Liver (tissue), 3 donors: ENCODE measurements around the gene ASCL5.

Experiments
- CTCF ChIP-seq: fragments of 150-350 bp; IDR thresholded peaks from 2 replicates; pipeline ENCODE4 v1.5.1; 2017; ENCODE audit warnings: improper control_type of control experiment, low read depth, low read length; ENCODE audit not compliant: missing input control
- EGR1 ChIP-seq, 2 donors: IDR thresholded peaks; 2 replicates each; pipeline ENCODE4 v1.6.1; 2016 to 2018; ENCODE audit warnings: antibody characterized with exemption in 2 of 2, low read depth in 2 of 2
- JUND ChIP-seq, 2 donors: IDR thresholded peaks; 2 replicates each; pipeline ENCODE4 v1.6.1; 2016; ENCODE audit warnings: antibody characterized with exemption in 2 of 2
- MAX ChIP-seq: IDR thresholded peaks from 2 replicates; pipeline ENCODE4 v1.6.1; 2016; ENCODE audit warnings: antibody characterized with exemption
- RAD21 ChIP-seq, 2 donors: IDR thresholded peaks; 2 replicates each; pipeline ENCODE4 v1.6.1; 2016; ENCODE audit warnings: antibody characterized with exemption in 2 of 2, mild to moderate bottlenecking in 2 of 2
- SP1 ChIP-seq: IDR thresholded peaks from 2 replicates; pipeline ENCODE4 v1.6.1; 2018; ENCODE audit warnings: antibody characterized with exemption, mild to moderate bottlenecking
- TAF1 ChIP-seq: conservative IDR thresholded peaks from 2 replicates; pipeline ENCODE4 v1.6.1; 2016; ENCODE audit warnings: antibody characterized with exemption, mild to moderate bottlenecking
- TF ChIP-seq, protein P1 (sequence below): IDR thresholded peaks from 2 replicates; pipeline ENCODE4 v1.6.1; 2016; ENCODE audit warnings: antibody characterized with exemption, mild to moderate bottlenecking
- TF ChIP-seq, protein P2 (sequence below): IDR thresholded peaks from 2 replicates; pipeline ENCODE4 v1.6.1; 2016; ENCODE audit warnings: antibody characterized with exemption
- TF ChIP-seq, protein P3 (sequence below): IDR thresholded peaks from 2 replicates; pipeline ENCODE4 v1.6.1; 2016; ENCODE audit warnings: antibody characterized with exemption
- donor health status: healthy.
- donor health status: healthy.

- TF ChIP-seq CTCF (no peak), JUND (IDR thresholded peaks at IDR 0.05) (no peak), EGR1 (IDR thresholded peaks at IDR 0.05; ENCODE audit: low read depth in 2 of 2) (no peak), SP1 (peak; percentile 22), TAF1 (no peak), MAX (no peak), RAD21 (IDR thresholded peaks at IDR 0.05) (no peak)
- TF ChIP-seq, protein P1, sequence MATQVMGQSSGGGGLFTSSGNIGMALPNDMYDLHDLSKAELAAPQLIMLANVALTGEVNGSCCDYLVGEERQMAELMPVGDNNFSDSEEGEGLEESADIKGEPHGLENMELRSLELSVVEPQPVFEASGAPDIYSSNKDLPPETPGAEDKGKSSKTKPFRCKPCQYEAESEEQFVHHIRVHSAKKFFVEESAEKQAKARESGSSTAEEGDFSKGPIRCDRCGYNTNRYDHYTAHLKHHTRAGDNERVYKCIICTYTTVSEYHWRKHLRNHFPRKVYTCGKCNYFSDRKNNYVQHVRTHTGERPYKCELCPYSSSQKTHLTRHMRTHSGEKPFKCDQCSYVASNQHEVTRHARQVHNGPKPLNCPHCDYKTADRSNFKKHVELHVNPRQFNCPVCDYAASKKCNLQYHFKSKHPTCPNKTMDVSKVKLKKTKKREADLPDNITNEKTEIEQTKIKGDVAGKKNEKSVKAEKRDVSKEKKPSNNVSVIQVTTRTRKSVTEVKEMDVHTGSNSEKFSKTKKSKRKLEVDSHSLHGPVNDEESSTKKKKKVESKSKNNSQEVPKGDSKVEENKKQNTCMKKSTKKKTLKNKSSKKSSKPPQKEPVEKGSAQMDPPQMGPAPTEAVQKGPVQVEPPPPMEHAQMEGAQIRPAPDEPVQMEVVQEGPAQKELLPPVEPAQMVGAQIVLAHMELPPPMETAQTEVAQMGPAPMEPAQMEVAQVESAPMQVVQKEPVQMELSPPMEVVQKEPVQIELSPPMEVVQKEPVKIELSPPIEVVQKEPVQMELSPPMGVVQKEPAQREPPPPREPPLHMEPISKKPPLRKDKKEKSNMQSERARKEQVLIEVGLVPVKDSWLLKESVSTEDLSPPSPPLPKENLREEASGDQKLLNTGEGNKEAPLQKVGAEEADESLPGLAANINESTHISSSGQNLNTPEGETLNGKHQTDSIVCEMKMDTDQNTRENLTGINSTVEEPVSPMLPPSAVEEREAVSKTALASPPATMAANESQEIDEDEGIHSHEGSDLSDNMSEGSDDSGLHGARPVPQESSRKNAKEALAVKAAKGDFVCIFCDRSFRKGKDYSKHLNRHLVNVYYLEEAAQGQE: no peak
- TF ChIP-seq, protein P2, sequence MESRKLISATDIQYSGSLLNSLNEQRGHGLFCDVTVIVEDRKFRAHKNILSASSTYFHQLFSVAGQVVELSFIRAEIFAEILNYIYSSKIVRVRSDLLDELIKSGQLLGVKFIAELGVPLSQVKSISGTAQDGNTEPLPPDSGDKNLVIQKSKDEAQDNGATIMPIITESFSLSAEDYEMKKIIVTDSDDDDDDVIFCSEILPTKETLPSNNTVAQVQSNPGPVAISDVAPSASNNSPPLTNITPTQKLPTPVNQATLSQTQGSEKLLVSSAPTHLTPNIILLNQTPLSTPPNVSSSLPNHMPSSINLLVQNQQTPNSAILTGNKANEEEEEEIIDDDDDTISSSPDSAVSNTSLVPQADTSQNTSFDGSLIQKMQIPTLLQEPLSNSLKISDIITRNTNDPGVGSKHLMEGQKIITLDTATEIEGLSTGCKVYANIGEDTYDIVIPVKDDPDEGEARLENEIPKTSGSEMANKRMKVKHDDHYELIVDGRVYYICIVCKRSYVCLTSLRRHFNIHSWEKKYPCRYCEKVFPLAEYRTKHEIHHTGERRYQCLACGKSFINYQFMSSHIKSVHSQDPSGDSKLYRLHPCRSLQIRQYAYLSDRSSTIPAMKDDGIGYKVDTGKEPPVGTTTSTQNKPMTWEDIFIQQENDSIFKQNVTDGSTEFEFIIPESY: no peak
- TF ChIP-seq, protein P3, sequence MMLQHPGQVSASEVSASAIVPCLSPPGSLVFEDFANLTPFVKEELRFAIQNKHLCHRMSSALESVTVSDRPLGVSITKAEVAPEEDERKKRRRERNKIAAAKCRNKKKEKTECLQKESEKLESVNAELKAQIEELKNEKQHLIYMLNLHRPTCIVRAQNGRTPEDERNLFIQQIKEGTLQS: no peak
Observed at GRCh38 chr1:201072922-201073321, 54.1 kb downstream of the ASCL5 start.
